IPS-15b (cell line): Measurements from ENCODE around the gene CD300LB.

Source experiments
- H3K27me3 ChIP-seq: one replicate; pipeline ENCODE4 v1.6.1; 2013; ENCODE audit warnings: low read length; ENCODE audit not compliant: control insufficient read depth, insufficient read depth
- H3K36me3 ChIP-seq: one replicate; pipeline ENCODE4 v1.6.1; 2013; ENCODE audit warnings: low read length; ENCODE audit not compliant: control insufficient read depth, insufficient read depth
- H3K4me1 ChIP-seq: one replicate; pipeline ENCODE4 v1.6.1; 2013; ENCODE audit warnings: mild to moderate bottlenecking, low read length; ENCODE audit not compliant: control insufficient read depth, insufficient read depth
- H3K4me3 ChIP-seq: one replicate; pipeline ENCODE4 v1.5.1; 2013; ENCODE audit warnings: low read depth, low read length
- H3K9ac ChIP-seq: one replicate; pipeline ENCODE4 v1.6.1; 2013; ENCODE audit warnings: low read depth, mild to moderate bottlenecking, low read length
- H3K9me3 ChIP-seq: one replicate; pipeline ENCODE4 v1.6.1; 2013; ENCODE audit warnings: mild to moderate bottlenecking, low read length; ENCODE audit not compliant: control insufficient read depth, insufficient read depth

CD300LB gene

GRCh38 chr17:74536890-74537289 lies 5.6 kb upstream of the CD300LB start:
- Histone ChIP-seq H3K4me3 (no peak overlapping the region), H3K36me3 (no peaks in the 10 kb centered on the region), H3K27me3 (no peaks in the 10 kb centered on the region), H3K9me3 (no peaks in the 10 kb centered on the region), H3K9ac (no peak overlapping the region), H3K4me1 (peaks cover under 1% of the 10 kb centered on the region)

GRCh38 chr17:74532115-74532514 lies 840 bp upstream of the CD300LB start:
- Histone ChIP-seq H3K27me3 (no peaks in the 10 kb centered on the region), H3K4me3 (peak overlapping the region; percentile 33), H3K9me3 (no peaks in the 10 kb centered on the region), H3K4me1 (peaks cover 4% of the 10 kb centered on the region), H3K9ac (no peak overlapping the region), H3K36me3 (no peaks in the 10 kb centered on the region)

DNA sequence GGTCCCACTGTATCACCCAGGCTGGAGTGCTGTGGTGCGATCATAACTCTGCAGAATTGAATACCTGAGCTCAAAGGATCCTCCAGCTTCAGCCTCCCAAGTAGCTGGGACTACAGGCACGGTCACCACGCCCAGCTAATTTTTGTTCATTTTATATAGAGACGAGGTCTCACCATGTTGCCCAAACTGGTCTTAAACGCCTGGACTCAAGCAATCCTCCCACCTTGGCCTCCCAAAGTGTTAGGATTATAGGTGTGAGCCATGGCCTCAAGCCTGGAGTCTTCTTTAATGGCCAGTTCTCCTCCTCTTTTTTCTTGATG lies 484 bp downstream of the CD300LB start:
- H3K9me3 ChIP-seq, result no peaks in the 10 kb centered on the region
- H3K4me3 ChIP-seq, result no peak overlapping the region
- H3K4me1 ChIP-seq, result peaks cover 4% of the 10 kb centered on the region
- no peaks in the 10 kb centered on the region for H3K27me3 ChIP-seq
- no peak overlapping the region for H3K9ac ChIP-seq
- H3K36me3 ChIP-seq, result no peaks in the 10 kb centered on the region

GRCh38 chr17:74529243-74529642 lies 2.0 kb downstream of the CD300LB start:
- H3K4me3 ChIP-seq, result no peak overlapping the region
- H3K9ac ChIP-seq, result no peak overlapping the region
- H3K36me3 ChIP-seq, result no peaks in the 10 kb centered on the region
- H3K9me3 ChIP-seq, result no peaks in the 10 kb centered on the region
- no peaks in the 10 kb centered on the region for H3K27me3 ChIP-seq
- H3K4me1 ChIP-seq, result peaks cover 4% of the 10 kb centered on the region

DNA sequence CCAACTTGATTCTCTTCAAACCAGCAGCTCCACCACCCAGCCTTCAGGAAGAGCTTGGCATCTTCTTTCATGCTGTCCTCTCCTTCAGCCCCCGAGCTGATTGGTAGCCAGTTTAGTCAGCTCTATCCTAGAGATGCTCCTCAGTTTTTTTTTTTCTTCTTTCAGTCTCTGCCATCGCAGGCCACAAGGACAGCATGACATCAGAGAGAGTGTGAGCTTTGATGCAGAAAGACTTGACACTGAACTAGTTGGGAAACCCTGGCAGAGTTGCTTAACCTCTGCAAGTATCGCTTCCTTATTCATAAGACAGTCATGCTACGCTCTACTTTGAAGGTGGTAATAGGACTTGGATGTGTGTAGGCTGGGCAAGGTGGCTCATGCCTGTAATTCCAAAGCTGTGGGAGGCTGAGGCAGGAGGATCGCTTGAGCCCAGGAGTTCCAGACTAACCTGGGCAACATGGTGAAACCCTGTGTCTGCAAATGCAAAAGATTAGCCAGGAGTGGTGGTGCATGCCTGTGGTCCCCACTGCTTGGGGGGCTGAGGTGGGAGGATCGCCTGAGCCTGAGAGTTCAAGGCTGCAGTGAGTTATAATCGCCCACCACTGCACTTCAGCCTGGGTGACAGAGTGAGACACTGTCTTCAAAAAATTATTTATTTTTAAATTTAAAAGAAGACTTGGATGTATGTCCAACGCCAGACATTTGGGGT lies 2.6 kb downstream of the CD300LB start:
- Histone ChIP-seq H3K27me3 (no peaks in the 10 kb centered on the region), H3K36me3 (no peaks in the 10 kb centered on the region), H3K4me3 (no peak overlapping the region), H3K4me1 (peaks cover 4% of the 10 kb centered on the region), H3K9ac (no peak overlapping the region), H3K9me3 (no peaks in the 10 kb centered on the region)

GRCh38 chr17:74527756-74528155 lies 3.5 kb downstream of the CD300LB start:
- no peak overlapping the region for H3K4me3 ChIP-seq
- peaks cover 4% of the 10 kb centered on the region for H3K4me1 ChIP-seq
- H3K9ac ChIP-seq, result no peak overlapping the region
- H3K36me3 ChIP-seq, result no peaks in the 10 kb centered on the region
- peaks cover 3% of the 10 kb centered on the region for H3K9me3 ChIP-seq
- H3K27me3 ChIP-seq, result no peaks in the 10 kb centered on the region

- H3K9ac ChIP-seq, result no peak overlapping the region
- no peaks in the 10 kb centered on the region for H3K27me3 ChIP-seq
- H3K36me3 ChIP-seq, result no peaks in the 10 kb centered on the region
- H3K9me3 ChIP-seq, result peaks cover 3% of the 10 kb centered on the region
- H3K4me1 ChIP-seq, result peaks cover 4% of the 10 kb centered on the region
- no peak overlapping the region for H3K4me3 ChIP-seq
Measured at GRCh38 chr17:74527081-74527480, 4.2 kb downstream of the CD300LB start.

DNA sequence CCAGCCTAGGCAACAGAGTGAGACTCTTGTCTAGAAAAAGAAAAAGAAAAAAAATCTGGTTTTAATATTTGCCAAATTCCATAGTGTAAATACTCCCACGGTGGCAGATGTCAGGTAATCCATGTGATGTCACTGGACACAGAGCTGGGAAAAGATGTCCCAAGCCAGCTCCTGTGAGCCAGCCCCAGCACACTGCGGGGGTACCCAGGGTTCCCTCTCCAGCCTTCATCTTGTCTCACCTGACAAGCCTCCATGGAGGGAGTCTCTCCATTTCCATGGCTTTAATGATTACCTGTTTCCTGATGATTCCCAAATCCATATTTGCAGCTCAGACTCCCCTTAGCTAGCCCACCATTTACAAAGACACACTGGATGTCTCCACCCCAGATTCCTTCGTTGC lies 4.6 kb downstream of the CD300LB start:
- H3K9me3 ChIP-seq, result peaks cover 3% of the 10 kb centered on the region

GRCh38 chr17:74525781-74526288 lies 5.4 kb downstream of the CD300LB start:
- Histone ChIP-seq H3K4me1 (no peaks in the 10 kb centered on the region), H3K36me3 (no peaks in the 10 kb centered on the region), H3K9me3 (peaks cover 3% of the 10 kb centered on the region), H3K27me3 (no peaks in the 10 kb centered on the region), H3K9ac (no peak overlapping the region), H3K4me3 (no peak overlapping the region)

More for the DNA sequence above, 4.6 kb downstream of the CD300LB start:
- Histone ChIP-seq H3K4me1 (peaks cover 2% of the 10 kb centered on the region), H3K27me3 (no peaks in the 10 kb centered on the region), H3K36me3 (no peaks in the 10 kb centered on the region), H3K4me3 (no peak overlapping the region), H3K9ac (no peak overlapping the region)

- H3K36me3 ChIP-seq, result no peaks in the 10 kb centered on the region
- no peaks in the 10 kb centered on the region for H3K27me3 ChIP-seq
- H3K4me3 ChIP-seq, result no peak overlapping the region
- H3K4me1 ChIP-seq, result no peaks in the 10 kb centered on the region
- no peak overlapping the region for H3K9ac ChIP-seq
- peaks cover 3% of the 10 kb centered on the region for H3K9me3 ChIP-seq
Measured at GRCh38 chr17:74525465-74525725, 5.9 kb downstream of the CD300LB start.

DNA sequence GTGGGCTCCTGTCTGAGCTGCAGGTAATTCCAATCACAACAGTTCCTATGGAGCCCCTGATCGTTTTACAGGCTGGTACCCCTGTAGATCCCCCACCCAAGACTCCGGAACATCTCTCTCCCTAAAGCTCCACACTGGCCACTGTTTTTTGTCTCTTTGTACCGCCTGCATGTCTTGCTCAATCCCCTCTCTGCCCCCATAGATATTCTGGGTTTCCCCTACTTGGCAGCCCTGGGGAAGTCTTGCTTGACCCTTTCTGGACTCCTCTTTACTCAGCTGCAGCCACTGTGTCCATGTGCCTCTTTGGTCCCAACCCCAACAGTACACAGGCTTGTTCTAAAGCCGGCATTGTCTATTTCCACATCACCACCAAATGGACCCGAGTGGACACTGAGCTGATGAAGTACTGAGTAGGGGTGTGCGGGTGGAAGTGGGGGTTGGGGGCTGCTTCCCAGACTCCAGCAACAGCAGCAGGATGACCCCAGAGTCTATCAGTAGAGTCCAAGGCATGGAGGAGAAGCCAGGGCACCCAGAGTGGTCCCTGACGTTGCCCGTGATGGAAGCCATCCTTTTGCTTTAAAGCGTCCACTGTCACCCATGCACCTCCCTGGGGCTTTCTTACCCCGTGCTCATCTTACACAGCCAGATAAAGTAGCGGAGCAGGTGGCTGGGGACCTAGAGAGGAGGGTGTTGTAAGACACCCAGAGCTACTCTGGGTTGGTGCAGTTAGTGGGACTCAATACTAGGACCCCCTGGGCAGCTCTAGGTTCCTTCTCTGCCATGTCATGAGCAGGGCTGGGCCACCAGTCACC lies 6.4 kb downstream of the CD300LB start:
- H3K9me3 ChIP-seq, result peaks cover 3% of the 10 kb centered on the region
- no peaks in the 10 kb centered on the region for H3K4me1 ChIP-seq
- H3K27me3 ChIP-seq, result no peaks in the 10 kb centered on the region
- no peak overlapping the region for H3K4me3 ChIP-seq
- H3K9ac ChIP-seq, result no peak overlapping the region
- H3K36me3 ChIP-seq, result no peaks in the 10 kb centered on the region

- Histone ChIP-seq H3K4me1 (no peaks in the 10 kb centered on the region), H3K9ac (no peak overlapping the region), H3K36me3 (no peaks in the 10 kb centered on the region), H3K9me3 (peaks cover 3% of the 10 kb centered on the region), H3K4me3 (no peak overlapping the region), H3K27me3 (no peaks in the 10 kb centered on the region)
Measured at GRCh38 chr17:74523308-74523707, 8.0 kb downstream of the CD300LB start.
